GM21529 (cell line): Measurements from ENCODE around the gene TEX44.
"Not testable (repeated sequence)": the region's sequence is repeated elsewhere in the genome, so short reads cannot be mapped to it uniquely, and the experiment has no call there.

Source experiments
- ATAC-seq: cut with Tn5 transposase; IDR thresholded peaks from one replicate; pipeline ENCODE4 v1.9.1; 2021; ENCODE audit not compliant: unreplicated experiment

The TEX44 gene

DNA sequence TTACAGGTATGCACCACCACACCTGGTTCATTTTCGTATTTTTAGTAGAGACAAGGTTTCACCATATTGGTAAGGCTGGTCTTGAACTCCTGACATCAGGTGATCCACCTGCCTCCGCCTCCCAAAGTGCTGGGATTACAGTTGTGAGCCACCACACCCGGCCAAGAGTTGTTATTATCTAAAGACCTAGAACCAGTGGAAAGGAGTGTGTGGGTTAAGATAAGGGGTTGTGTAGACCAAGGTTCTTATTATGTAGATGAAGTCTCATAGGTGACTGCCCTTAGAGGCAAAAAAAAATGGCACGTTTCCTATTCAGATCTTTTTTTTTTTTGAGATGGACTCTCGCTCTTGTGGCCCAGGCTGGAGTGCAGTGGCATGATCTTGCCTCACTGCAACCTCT, 21.7 kb upstream of the TEX44 start:
- not testable (repeated sequence) for ATAC-seq

DNA sequence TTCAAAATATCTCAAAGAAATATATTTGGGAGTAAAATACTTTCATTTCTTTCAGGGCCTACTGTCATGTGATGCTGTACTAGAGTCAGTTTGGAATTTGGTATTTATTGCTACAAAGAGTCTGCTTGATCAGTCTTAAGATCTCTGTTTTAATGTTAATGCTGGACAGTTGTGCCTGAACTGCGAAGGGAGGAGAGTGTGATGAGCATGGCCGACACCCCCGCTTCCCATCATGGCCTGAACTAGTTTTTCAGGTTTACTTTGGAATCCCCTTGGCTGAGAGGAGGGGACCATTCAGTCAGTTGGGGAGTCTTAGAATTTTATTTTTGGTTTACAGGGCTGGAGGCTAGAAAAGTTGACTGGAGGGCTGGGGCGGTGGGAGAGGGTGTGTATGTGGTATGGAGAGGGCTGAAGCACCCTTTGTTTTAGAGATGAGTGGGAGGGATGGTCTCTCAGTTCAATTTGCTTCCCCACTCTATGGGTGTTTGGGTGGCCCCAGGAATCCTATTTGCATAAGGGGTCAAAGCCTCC, 20.9 kb upstream of the TEX44 start:
- no peak for ATAC-seq

DNA sequence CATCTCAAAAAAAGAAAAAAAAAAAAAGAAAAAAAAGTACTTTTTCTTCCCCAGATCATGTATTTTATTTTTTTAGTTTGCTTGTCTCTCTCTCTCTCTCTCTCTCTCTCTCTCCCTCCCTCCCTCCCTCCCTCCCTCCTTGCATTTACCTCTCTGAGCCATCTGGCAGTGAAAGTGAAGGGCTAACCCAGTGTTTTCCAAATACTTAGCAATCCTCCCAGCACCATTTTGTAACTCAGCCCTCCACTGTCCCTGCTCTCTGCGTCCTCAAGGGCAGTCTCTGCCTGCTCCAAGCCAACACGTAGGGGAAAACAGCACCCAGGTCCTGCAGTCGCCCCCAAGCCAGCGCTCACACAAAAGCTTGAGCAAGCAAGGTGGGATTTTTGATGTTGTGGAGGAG, 19.6 kb upstream of the TEX44 start:
- no peak for ATAC-seq

DNA sequence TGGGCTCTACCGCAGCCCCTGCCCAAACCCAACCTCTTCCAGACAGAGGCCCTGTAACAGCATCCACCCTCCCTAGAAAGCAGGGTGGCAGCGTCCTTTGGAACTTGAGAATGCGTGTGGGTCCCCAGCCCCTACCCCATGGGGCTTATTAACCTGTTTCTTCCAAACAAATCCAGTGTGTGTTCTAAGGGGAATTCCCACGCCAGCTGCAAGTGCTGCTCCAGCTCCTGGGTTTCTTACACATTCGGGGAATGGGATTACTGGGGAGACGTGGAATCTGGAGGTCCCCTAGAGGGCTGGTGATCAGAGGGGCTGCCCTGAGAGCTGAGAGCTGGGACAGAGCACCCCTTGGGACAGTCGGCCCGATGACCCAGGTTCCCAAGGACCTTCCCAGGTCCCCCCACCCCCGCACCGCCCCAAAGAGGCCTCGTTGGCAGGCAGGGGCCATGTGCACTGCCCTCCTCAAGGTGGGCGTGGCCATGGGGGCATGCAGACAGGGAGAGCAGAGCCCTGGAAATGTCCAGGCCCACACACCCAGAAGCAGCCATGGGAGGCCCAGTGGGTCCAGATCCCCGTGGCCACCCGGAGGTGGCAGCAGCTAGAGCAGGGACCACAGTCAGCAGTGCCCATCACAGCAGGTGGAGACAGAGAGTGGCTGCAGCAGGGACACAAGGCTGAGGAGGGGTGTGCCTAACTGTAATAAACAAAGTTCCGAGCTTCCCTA, 18.8 kb upstream of the TEX44 start:
- no peak for ATAC-seq

DNA sequence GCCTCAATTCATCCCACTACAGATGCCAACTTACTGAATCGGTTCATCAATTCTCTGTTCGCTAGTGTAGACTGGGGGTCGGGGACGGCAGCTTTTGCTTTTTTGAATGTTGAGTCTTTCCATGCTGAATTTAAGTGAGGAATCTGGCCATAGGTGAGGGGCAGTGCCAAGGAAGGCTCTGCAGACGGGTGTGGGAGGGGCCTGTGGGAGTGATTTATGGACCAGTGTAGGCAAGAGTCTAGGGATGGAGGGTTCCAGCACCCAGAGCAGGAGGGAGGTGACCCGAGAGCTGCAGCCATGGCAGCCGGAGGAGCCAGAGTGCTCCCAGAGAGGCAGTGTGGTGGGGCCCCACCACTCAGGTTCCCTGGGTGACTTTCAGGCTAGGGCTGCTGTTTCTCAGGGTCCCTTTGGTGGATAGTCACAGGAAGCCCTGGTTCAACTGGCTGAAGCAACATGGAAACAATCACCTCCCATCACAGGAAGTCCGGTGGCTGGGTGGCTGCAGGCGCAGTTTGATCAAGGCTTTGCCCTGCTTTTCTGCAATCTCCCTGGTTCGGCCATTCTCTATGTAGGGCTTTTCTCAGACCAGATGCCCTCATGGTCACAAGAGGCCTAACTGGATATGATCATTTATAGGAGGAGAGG, 16.9 kb upstream of the TEX44 start:
- ATAC-seq, result no peak

DNA sequence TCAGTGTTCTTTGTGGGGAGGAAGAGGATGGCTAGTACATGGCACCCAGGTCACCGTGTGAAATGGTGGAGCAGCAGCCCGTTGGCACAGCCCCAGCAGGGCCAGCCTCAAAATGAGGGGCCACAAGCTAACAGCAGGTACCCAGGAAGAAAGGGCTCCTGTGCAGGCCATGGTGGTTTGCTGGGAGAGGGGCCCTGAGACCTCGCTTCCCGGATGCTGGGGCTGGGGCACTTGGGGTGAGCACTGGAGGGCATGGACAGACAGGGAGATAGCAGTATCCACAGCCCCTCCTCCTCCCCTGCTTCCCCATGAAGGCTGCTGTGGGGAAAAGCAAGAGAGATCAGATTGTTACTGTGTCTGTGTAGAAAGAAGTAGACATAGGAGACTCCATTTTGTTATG, 16.2 kb upstream of the TEX44 start:
- ATAC-seq, result no peak

DNA sequence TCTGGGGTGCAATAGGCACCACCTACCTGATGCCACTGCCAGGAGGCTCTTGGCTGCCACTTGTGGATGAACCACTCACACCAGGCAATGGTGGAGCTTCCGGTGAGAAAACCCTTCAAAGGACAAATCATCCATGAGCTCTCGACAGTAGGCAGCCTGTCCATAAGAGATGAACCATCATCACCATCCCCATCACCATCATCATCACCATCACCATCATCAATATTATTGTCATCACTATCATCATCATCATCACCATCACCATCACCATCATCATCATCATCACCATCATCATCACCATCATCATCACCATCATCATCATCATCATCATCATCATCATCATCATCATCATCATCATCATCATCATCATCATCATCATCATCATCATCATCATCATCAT, 14.0 kb upstream of the TEX44 start:
- ATAC-seq, result not testable (repeated sequence)

DNA sequence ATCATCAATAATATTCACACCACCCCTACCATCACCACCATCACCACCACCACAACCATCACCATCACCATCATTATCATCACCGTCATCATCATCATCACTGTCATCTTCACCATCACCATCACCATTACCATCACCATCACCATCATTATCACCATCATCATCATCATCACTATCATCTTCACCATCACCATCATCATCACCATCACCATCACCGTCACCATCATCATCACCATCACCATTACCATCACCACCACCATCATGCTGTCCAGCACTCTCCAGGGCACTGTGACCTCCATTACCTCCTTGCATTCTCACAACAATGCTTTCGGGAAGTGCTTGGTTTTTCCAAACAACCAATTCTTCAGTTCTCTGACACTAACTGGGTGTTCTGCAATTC, 13.1 kb upstream of the TEX44 start:
- ATAC-seq, result no peak

DNA sequence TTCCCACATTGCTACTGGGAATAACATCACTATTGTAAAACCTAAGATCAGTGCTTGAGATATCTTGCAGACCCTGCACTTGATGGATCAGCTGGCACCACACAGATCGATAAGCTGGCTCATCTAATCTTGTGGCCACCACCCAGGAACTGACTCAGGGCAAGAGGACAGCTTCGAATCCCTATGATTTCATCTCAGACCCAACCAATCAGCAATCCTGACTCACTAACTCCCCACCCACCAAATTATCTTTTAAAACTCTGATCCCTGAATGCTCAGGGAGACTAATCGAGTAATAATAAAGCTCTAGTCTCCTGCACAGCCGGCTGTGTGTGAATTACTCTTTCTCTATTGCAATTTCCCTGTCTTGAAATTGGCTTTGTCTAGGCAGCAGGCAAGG, 11.3 kb upstream of the TEX44 start:
- ATAC-seq, result no peak

DNA sequence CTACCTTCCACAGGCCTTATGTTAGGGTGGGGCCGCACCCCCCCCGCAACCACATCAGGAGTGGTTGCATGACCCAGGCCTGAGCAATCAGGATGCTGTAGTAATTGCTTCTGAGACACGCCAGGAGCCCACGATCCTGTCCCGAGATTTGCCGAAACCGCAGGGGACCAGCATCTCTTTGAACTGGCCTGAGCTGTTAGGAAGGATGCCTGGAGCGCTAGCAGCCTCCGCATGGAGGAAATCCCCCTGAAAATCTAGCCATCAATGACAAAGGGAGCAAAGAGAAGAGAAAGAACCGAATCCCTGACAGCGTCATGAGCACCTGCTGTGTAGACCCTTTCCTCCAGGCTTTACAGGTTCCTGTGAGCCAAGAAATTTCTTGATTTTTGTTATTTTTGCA, 8.7 kb upstream of the TEX44 start:
- ATAC-seq, result no peak

DNA sequence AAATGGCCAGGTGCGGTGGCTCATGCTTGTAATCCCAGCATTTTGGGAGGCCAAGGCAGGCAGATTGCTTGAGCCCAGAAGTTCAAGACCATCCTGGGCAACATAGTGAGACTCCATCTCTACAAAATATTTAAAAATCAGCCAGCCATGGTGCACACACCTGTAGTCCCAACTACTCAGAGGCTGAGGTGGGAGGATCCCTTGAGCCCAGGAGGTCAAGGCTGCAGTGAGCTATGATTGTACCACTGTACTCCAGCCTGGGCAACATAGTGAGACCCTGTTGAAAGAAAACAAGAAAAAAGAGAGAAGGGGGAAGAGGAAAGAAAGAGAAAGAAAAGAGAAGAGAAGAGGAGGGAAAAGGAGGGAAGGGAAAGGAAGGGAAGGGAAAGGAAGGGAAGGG, 4.9 kb upstream of the TEX44 start:
- ATAC-seq, result not testable (repeated sequence)

DNA sequence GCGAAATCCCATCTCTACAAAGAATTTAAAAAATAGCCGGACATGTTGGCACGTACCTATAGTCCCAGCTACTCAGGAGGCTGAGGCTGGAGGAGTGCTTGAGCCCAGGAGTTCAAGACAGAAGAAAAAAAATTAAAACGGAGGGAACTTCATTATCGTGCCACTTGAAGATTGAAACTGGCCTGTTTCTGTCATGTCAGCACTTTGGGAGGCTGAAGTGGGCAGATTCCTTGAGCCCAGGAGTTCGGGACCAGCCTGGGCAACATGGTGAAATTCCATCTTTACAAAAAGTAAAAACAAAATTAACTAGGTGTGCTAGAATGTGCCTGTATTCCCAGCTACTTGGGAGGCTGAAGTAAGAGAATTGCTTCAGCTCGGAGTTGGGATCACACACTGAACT, 3.0 kb upstream of the TEX44 start:
- no peak for ATAC-seq

DNA sequence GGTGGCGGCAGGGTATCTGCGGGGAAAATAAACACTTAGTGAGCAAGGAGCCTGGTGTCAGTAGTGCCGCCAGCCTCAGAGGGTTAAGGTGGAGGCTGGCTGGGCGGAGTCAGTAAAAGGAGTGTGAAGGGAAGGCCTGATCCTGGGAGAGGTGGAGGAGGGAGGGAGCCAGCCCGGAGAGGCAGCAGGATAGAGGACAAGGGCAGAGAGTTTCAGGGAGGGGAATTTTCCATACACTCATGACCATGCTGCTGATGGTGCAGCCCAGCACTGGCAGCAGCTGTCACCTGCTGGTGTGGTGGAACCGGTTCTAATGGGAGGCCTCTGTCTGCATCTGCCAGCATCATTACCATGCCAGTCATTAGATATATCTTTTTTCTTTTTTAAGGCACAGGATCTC, 2.0 kb upstream of the TEX44 start:
- no peak for ATAC-seq

DNA sequence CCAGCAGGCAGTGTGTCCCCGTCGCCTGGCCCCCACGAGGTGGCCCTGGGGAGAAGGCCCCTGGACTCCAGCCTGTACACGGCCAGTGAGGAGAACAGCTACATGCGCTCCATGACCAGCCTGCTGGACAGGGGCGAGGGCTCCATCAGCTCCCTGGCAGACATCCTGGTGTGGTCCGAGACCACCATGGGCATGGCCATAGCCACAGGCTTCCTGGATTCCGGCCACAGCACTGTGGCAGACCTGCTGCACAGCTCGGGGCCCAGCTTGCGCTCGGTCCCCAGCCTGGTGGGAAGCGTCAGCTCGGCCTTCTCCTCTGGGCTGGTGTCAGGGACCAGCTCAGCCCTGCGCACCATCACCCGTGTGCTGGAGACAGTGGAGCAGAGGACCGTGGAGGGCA, 1.0 kb downstream of the TEX44 start:
- ATAC-seq, result no peak

DNA sequence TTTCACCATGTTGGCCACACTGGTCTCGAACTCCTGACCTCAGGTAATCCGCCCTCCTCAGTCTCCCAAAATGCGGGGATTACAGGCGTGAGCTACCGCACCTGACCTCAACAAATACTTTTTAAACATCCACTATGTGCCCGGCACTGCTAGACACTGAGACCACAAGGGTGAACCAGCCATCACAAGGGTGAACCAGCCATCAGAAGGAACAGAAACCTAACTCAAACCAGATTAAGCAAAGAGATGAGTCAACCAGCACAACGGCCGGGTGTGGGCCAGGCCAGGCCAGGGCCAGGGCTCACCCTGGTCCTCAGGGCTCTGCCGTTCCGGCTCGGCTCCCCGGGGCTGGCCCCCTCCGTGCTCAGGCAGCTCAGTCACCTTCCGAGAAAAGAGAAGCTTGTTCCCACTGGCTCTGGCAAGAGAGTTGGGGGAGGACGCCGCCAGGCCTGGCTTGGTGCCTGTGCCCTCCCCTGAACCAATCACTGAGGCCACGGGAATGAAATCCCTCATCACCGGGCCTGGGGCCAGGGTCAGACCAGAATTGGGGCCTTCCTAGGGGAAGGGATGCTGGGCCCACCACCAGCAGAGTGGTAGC, 4.4 kb downstream of the TEX44 start:
- peak; percentile 93 for ATAC-seq

DNA sequence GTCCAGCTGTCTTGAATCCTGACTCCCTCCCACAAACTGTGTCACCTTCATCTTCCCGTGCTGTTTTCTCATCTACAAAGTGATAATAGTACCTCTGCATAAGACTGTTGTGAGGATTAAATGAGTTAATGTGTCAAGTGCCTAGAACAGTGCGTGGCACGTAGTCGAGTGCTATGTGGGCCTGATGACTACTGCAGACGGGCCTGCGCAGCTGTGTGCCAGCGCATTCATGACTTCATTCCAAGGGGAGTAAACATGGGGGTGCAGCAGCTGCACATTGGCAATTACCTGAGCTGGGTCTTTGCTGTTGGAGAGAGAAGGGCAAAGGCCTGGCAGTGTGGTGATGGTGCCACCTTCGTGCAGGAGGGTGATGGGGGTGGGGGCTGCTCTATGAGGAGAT, 5.0 kb downstream of the TEX44 start:
- ATAC-seq, result no peak

DNA sequence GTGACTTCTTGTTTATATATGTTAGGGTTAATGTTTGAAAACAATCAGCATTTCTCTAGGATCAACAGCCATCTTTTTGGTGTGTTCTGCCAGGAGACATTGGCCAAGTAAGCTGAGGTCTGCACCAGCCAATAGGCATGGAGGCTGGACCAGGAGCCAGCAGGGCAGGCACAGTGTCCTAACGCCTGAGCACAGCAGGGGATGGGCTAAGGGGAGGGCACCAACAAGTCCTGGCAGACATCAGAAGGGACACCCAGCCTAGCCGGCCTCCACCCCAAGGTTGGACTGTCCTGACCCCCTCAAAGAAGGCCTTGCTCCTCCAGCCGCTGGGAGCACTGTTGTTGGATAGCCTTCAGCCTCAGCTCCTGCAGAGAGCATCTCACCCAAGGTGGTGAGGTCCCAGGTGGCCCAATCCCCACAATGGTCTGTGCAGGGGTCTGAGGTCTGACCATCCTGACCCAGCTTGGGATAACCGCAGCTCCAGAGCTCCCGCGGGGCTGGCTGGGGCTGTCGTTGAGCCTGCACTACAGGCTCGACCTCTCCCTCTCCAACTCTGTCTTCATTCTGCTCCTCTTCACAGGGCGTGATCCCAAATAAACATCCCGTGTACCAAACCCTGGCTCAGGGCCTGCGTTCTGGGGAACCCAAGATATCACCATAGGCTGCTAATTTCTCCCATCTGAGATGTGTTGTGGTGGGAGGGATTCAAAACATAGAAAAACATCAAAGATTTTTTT, 8.1 kb downstream of the TEX44 start:
- no peak for ATAC-seq

DNA sequence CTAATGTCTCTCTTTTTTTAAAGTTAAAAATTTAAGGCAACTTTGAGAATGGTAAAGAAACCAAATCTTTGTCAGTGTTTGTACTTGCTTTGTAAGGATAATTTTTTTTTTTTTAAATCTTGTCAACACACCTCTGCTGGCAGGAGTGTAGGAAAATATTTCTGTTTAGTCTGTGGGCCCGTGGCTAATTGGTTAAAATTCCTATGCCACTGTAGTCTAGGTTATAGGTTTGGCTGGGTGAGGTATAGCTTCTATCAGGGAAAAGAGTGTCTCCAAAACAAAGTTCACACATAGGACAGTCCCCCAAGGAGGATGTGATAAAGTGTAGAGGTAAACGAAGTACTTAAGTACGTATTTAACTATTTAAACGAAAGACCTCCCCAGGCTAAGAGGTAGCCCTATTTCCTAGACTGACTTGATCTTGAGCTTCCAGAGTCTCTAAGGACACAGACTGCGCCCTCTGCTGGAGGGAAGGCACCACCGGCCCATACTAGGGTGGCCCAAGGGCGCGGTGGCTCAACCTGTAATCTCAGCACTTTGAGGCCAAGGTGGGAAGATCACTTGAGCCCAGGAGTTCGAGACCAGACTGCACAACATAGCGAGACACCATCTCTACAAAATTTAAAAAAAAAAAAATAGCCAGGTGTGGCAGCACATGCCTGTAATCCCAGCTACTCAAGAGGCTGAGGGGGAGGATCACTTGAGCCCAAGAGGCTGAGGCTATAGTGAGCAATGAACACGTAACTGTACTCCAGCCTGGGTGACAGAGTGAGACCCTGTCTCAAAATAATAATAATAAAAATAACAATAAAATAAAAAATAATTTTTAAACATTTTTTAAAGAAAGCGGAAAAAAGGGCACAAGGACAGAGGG, 8.9 kb downstream of the TEX44 start:
- ATAC-seq, result peak; percentile 29

DNA sequence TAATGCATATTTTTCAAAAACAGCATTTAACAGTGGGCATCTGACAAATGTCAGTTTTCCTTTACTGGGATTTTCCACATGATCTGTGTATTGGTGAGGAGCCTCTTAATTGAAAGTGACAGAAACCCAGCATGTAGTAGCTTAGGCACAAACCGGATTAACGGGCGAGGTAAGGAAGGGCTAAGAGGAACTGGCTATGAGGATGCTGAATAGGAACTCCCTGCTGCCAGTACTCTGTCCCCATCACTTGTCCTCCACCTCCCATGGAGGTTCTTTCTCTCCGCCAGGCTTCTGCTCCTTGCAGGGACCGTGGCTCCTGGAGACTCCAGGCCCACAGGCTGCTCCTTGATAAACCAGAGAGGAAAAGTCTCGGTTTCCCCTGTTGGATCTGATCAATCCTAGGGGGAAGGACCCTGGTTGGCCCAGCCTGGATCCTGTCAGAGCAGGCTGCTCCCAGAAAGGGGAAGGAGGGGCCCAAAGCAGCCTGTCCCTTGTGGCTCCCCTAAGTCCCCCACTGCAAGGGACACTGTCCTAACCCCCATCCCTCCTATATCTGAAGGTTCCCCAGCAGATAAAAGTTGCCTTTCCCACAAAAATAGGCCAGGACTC, 10.3 kb downstream of the TEX44 start:
- no peak for ATAC-seq

DNA sequence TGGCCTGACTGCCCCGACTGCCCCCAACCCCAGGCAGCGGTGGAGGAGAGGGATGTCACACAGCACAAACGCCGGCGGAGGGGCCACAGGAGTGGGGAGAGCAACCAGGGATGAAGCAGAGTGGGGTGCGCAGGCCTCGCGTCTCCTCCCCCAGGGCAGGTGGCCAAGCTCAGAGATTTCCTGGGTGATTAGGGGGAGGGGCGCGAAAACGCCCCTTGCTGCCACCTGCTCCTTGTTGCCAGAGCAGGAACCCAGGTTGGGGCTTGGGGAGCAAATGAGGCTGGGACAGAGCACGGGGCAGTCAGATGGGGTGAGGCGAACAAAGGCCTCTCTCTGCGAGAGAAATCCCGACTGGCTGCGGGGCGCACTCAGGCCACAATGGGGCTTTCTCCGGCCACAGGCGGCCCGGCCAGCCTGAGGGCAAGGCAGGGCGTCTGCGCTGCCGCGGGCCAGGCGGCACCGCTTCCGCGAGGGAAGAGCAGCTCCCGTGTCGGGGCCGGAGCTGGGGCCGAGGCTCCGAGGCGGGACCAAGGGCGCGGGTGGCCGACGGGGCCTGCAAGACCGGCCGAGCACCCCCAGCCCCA, 11.5 kb downstream of the TEX44 start:
- peak; percentile 44 for ATAC-seq
